Superior temporal gyrus (tissue), 1 donor: Measurements from ENCODE around the gene DCANP1.
"Not testable (repeated sequence)": the region's sequence is repeated elsewhere in the genome, so short reads cannot be mapped to it uniquely, and the experiment has no call there.

Experiments
- DNase-seq: peaks from one replicate; pipeline ENCODE4 v3.0.0-alpha.2; 2016; ENCODE audit errors: extremely low spot score

DCANP1 gene, protein sequence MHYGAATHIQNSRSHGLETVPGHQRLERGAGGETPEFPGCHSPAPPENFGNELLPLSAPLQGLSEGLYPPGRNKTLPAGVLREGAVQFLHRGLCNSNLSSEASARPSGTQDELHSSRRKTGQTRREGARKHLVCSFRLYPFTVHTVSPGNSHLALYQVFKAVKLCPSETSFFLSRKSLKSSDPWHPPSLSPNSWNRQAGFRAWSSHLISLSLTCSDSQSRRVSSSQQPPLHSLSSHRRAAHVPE

GRCh38 chr5:135447298-135447929, at the start of gene DCANP1:
DCANP1 (minus strand) TSS chr5:135447348; CDS start chr5:135447108, 240 bp downstream.
- DNase-seq, result no peak

DNA sequence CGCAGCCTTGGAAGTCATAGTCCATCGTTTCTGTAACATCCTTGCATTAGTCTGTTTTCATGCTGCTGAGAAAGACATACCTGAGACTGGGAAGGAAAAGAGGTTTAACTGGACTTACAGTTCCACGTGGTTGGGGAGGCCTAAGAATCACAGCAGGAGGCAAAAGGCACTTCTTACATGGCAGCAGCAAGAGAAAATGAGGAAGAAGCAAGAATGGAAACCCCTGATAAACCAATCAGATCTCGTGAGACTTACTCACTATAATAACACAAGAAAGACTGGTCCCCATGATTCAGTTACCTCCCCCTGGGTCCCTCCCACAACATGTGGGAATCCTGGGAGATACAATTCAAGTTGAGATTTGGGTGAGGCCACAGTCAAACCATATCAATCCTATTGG, 48.4 kb upstream of the DCANP1 start:
- DNase-seq, result not testable (repeated sequence)

DNA sequence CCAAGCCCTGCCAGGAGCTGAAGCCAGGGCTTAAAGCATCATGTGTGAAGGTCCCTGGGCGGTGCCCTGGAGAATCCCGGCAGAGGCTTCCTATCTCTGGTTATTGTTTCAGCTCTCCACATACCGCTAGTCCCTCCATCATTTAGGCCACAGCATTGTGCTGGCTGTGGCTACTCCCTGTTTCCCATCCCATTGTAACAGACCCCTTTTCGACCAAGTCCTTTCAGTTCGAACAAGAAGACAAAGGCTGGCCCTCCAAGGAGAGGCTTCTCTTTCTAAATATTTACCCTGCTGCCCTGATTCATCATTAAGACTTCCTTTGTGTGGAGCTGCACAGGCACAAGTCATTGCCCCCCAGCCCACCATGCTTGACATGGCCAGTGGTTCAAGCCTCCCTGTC, 47.0 kb upstream of the DCANP1 start:
- no peak for DNase-seq

GRCh38 chr5:135493406-135494180, 46.4 kb upstream of the DCANP1 start:
- no peak for DNase-seq

GRCh38 chr5:135492319-135492626, 45.1 kb upstream of the DCANP1 start:
- DNase-seq, result no peak

- no peak for DNase-seq
Measured at GRCh38 chr5:135491552-135492318, 44.6 kb upstream of the DCANP1 start.

DNA sequence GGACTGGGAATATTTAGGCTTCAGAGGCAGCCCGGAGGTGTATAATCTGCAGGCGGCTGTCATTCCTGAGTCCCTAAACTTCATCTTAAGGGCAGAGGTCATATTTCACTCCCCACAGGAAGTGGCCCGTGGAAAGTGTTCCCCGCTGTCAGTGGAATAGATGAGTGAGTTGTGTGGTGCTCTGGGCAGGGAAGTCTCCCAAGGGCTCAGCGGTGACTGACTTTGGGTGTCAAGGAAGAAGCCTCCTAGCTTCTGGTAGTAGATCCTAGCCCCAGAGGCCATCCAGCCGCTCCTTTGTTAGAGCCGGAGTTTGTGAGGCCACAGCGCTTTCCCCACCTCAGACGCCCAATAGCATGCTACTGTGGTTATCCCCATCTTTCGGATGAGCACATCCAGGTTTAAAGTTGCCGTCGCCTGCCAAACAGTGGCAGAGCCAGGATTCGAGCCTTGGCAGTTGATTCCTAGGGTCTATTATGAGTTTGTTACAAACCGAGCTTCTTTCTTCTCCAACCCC, 43.9 kb upstream of the DCANP1 start:
- DNase-seq, result no peak

GRCh38 chr5:135490245-135491037, 43.3 kb upstream of the DCANP1 start:
- no peak for DNase-seq

DNA sequence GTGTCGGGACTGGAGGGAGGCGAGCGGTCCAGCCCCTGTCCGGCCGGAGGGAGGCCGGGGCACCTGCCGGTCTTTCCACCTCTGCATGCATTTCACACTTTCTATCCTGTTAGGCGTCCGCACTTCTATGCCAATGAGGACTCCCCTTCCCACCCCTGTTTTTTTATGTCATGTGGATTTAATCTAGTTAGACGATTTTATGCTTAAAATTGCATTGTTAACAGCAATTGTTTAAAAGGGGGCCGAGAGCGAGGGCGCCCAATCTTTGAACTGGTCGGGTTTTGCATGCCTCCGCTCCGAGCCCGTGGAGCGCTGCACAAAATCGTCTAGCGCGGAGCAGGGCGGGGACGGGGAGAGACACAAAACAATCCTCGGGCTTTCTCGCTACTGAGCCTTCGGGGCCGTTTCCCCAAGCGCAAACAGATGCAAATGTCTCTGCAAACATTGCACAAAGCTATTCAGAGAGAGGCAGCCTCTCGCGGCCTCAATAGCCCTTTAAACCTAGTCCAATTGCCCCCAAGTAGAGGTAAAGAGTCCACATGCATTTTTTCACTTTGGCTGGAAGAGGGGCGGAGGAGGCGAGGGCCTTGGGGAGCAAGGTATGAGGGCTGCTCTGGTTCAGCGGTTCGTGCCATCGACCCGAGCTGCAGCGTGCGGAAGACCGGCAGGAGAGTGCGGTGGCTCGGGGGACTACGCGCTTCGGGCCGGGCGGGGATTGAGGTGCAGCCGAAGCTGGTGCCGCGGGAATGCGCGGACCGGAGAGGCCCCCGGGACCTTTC, 42.5 kb upstream of the DCANP1 start:
- DNase-seq, result no peak

DNA sequence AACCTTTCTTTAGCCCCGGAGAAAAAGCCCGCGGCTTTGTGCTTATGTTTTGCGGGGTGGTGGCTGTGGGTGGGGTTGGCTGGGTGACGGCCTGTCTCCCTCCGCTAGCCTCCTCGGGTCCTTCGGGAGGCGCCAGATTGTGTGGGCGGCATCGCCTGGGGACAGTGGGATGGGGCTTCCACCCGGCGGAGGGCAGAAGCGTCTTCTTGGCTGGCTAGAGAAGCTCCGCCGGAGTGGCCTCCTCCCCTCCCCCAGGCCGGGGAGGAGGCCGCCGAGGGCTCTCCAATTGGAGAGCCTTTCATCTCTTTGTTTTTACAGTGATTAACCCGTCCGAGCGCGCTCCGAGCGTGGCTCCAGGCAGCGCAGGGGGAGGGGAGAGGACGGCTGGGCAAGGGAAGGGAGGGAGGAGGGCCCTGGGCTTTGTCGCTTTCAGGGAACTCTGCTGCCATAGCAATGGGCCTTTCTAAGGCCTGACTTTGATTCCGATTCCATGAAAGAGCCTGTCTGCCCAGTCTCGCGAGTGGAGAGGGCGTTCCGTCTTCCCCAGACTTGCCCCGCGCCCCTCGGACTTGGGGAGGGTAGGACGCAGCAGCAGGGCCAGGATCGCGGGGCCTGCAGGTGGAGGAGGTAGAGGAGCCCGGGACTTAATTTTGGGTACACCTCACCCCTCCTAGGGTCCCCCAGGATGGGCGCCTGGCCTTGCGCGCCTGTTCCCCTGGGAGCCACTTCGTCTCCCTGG, 41.7 kb upstream of the DCANP1 start:
- peak; percentile 20 for DNase-seq

DNA sequence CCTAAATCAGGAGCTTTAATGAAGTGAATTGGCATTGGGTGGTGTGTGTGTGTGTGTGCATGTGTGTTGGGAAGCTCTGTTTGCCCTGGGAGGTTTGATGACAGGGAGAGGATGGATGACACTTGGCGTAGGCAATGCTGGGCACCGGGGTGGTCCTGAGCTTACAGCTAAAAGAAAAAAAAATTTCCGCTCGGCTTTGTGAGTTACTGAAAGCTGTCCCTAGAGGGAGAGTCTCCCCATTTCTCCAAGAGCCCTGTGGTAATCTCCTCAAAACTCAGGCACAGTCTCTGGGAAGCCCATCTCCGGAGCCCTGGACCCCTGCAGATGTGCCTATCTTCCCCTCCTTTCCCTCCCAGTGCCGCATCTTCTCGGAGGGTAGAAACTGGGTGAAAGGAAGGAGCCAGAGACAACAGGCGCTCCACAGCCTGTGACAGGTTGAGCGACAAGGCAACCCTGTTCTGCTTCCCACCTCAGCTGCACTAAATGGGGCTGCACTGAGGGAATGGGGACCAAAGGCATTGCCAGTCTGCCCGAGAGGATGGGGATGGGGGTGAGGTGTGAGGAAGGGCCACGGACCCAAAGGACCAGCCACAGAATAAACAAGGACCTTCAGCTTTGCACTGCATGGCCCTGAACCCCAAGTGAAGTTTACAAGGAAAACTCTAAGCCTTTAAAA, 40.8 kb upstream of the DCANP1 start:
- DNase-seq, result no peak

DNA sequence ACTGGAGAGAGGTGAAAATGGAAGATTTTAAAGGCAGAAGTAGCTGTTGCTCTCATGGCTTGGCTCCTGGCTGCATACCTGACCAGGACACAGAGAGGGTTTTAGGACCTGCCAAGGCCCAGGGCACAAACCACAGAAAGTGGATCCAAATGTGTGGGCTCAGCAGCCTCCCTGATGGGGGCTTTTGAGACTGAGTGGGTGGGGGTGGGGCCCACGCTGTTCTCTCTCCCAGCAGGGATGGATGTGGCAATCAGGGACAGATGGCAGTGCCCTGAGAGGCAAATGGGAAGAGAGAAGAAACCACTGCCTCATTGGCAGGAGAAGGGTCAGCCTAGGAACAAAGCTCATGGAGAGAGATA, 39.9 kb upstream of the DCANP1 start:
- DNase-seq, result no peak

- no peak for DNase-seq
Measured at GRCh38 chr5:135486131-135487036, 39.2 kb upstream of the DCANP1 start.

- DNase-seq, result no peak
Measured at GRCh38 chr5:135484674-135485086, 37.5 kb upstream of the DCANP1 start.

DNA sequence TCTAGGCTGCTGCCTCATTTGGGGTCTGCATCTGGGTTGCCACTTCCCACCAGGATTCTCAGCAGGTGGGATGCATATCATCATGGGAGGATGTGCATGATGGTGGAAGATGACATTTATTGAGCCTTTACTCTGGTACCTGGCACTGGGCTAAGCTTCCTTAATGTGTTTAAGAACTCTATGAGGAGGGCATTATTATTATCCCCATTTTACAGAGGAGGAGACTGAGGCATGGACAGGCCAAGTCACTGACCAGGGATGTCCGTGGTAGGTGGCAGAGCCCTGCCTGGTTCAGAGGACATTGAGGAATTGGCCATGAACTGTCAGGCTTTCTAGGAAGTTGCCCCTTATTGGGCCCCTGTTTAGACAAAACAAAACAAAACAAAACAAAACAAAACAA, 36.1 kb upstream of the DCANP1 start:
- DNase-seq, result no peak

DNA sequence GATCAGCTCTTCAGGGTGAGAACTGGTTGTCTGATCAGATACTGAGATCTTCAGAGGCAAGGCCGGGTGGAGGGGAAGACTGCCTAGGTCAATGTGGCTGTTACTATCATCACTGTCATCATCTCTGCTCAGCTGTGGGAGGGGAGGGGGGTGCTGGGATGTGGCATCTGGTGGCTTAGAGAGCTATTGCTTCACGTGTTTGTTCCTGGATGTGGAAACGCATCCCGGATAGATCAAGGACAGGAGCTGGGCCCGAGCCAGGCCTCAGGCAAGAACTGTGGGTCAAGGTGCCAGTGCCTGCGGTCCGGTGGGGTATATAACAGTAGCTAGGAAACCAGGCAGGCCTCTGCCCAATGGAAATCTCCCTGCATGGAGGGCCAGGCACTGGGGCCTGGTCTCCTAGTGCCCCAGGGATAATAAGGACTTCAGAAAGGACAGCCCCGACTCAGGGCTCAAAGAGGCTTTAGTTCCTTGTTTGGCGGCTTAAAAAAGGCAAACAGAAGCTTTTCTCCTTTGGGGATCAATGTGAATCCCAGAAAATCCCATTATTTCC, 35.3 kb upstream of the DCANP1 start:
- no peak for DNase-seq

- no peak for DNase-seq
Measured at GRCh38 chr5:135481909-135482311, 34.8 kb upstream of the DCANP1 start.

DNA sequence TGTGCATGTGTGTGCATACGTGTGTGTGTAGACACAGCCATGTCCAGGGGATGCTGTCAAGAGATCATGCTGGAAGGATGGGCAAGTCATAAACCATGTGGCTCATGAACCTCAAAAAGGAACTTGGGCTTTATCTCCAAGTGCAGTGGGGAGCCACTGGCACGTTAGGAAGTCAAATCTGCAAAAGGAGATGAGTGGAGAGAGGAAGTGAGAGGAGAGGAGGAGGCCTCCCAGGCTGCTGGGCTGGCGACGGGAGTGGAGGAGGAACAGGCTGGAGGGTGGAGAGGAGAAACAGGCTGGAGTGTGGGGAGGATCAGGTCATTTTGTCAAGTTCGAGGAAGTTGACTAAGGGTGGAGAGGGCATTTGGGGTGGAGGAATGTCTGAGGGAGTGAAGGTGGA, 34.2 kb upstream of the DCANP1 start:
- no peak for DNase-seq
